RWPE2 (cell line): ENCODE measurements around the gene ATP6V0B.

ENCODE experiments used
- ATAC-seq: fragments of 200-7000 bp; cut with Tn5 transposase; 3 replicates; pipeline ENCODE4 v1.9.1; 2021; ENCODE audit warnings: low read depth
- DNase-seq: peaks from one replicate; pipeline ENCODE4 v3.0.0-alpha.2; 2020; ENCODE audit warnings: low spot score
- H3K27ac ChIP-seq: fragments of 450-650 bp; 2 replicates; pipeline ENCODE4 v1.5.1; 2017; ENCODE audit warnings: mild to moderate bottlenecking; ENCODE audit not compliant: poor library complexity, severe bottlenecking
- H3K27me3 ChIP-seq: fragments of 250-450 bp; sonication (Bioruptor Pico); 2 replicates; pipeline ENCODE4 v1.5.1; 2021; ENCODE audit warnings: mild to moderate bottlenecking, moderate library complexity; ENCODE audit not compliant: insufficient read depth, poor library complexity, severe bottlenecking
- H3K36me3 ChIP-seq: fragments of 250-450 bp; sonication (Bioruptor Pico); 2 replicates; pipeline ENCODE4 v1.5.1; 2020; ENCODE audit warnings: low read depth, mild to moderate bottlenecking, moderate library complexity
- H3K4me1 ChIP-seq: fragments of 250-450 bp; sonication (Bioruptor Pico); 2 replicates; pipeline ENCODE4 v1.5.1; 2021; ENCODE audit warnings: mild to moderate bottlenecking, moderate library complexity; ENCODE audit not compliant: insufficient read depth, poor library complexity, severe bottlenecking
- H3K4me3 ChIP-seq: fragments of 250-450 bp; sonication (Bioruptor Pico); 2 replicates; pipeline ENCODE4 v1.5.1; 2021; ENCODE audit warnings: mild to moderate bottlenecking, moderate library complexity; ENCODE audit not compliant: severe bottlenecking
- H3K9me3 ChIP-seq: fragments of 250-450 bp; sonication (Bioruptor Pico); 2 replicates; pipeline ENCODE4 v1.5.1; 2021; ENCODE audit warnings: mild to moderate bottlenecking, moderate library complexity; ENCODE audit not compliant: severe bottlenecking
- TF ChIP-seq, protein P1 (sequence below): fragments of 450-650 bp; IDR thresholded peaks from one replicate; pipeline ENCODE4 v1.5.1; 2017; ENCODE audit warnings: mild to moderate bottlenecking, moderate library complexity; ENCODE audit not compliant: poor library complexity, severe bottlenecking

Gene ATP6V0B

DNA sequence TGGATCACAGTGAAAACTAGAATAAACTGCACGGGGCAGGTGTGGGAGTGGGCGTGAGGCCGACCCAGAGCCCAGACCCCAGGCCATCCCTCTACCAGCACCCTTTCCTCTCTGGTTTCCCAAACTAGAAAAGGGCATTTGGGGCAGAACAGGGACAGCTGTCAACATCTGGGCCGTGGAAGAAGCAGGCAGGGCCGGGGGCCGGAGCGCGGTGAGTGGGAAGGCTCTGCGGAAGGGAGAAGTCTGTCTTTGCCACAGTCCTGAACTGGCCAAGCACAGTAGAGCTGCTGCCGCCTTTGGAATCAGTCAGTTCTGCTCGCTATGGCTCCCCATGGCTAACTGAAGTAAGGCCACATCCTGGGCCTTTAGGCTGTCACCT is 23.2 kb downstream of the ATP6V0B start:
- H3K4me1 ChIP-seq: no peaks in the 10 kb centered on the region
- ATAC-seq (no peak), DNase-seq (no peak)
- no peaks in the 10 kb centered on the region for H3K9me3 ChIP-seq
- H3K27ac ChIP-seq: no peak overlapping the region
- no peak overlapping the region for H3K4me3 ChIP-seq
- TF ChIP-seq, protein P1, sequence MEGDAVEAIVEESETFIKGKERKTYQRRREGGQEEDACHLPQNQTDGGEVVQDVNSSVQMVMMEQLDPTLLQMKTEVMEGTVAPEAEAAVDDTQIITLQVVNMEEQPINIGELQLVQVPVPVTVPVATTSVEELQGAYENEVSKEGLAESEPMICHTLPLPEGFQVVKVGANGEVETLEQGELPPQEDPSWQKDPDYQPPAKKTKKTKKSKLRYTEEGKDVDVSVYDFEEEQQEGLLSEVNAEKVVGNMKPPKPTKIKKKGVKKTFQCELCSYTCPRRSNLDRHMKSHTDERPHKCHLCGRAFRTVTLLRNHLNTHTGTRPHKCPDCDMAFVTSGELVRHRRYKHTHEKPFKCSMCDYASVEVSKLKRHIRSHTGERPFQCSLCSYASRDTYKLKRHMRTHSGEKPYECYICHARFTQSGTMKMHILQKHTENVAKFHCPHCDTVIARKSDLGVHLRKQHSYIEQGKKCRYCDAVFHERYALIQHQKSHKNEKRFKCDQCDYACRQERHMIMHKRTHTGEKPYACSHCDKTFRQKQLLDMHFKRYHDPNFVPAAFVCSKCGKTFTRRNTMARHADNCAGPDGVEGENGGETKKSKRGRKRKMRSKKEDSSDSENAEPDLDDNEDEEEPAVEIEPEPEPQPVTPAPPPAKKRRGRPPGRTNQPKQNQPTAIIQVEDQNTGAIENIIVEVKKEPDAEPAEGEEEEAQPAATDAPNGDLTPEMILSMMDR: no peak
- no peaks in the 10 kb centered on the region for H3K27me3 ChIP-seq
- H3K36me3 ChIP-seq: no peaks in the 10 kb centered on the region

DNA sequence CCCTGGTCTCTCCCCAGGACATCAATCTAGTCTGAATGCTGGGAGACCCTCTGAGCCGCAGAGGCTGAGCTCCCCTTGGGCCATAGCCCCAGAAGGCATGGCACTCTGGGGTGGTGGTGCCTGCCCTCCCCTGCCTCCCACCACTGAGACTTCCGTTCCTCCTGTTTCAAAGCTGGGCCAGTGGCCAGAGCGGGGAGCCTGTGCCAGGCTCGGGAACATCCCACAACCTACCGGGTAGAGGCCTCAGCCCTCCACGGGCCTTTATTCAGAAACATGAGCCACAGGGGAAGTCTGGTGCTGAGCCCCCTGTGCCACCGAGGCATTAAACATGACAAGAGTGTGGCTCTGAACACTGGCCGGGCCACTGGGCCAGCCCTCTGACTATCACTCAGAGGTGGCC is 24.7 kb downstream of the ATP6V0B start:
- ATAC-seq (no peak), DNase-seq (no peak)
- Histone ChIP-seq H3K9me3 (no peaks in the 10 kb centered on the region), H3K27ac (no peak overlapping the region), H3K36me3 (peaks cover 2% of the 10 kb centered on the region; the same call in 1 of the 2 replicates), H3K4me3 (no peak overlapping the region), H3K27me3 (no peaks in the 10 kb centered on the region), H3K4me1 (no peaks in the 10 kb centered on the region)
- TF ChIP-seq, protein P1: no peak

DNA sequence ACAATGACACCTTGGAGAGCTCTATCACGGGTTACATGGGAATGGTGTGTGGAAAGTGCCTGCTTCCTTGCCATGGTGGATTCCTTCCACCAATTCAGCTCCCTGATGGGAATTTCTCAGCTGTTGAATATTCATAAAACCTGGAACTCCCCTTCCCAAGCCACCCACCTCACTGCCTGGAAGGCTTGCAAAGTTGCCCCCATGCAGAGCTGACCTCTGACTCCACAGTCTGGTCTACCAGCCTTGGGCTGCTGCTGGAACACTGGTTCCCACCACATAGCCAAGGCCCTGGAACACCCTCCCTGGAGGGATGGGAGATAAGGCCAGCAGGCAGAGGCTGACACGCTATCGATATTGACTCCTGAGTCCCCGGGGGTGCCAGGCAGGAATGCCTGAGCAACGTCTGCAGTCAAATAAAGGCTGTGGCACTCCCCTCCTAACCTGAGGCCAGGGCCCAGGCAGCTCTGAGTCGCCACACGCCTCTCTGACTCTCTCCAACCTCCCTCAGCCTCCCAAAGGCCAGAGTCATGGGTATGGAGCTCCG is 25.4 kb downstream of the ATP6V0B start:
- Histone ChIP-seq H3K4me1 (no peaks in the 10 kb centered on the region), H3K36me3 (peaks cover 8% of the 10 kb centered on the region; the same call in 1 of the 2 replicates), H3K9me3 (no peaks in the 10 kb centered on the region), H3K27ac (no peak overlapping the region), H3K27me3 (no peaks in the 10 kb centered on the region), H3K4me3 (no peak overlapping the region)
- TF ChIP-seq, protein P1: no peak
- DNase-seq (no peak), ATAC-seq (no peak)

DNA sequence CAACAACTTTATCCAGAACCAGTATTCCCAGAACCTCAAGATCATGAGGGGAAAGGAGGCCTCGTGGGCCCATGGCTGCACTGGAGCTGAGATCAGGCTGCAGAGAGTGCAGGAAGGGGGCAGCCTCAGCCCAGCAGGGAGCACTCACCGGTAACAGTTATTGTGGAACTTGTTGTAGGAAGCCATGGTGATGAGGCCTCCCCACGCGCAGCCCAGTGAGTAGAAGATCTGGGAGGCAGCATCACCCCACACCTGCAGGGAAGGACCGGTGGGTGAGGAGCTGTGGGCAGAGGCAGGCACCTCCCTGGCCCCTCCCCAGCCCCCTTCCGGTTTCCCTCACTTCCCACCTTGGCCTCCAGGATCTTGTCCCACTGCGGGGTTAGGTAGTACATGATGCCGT is 27.4 kb downstream of the ATP6V0B start:
- H3K27me3 ChIP-seq: no peaks in the 10 kb centered on the region
- no peak for DNase-seq
- TF ChIP-seq, protein P1: no peak
- peaks cover 13% of the 10 kb centered on the region; the same call in 1 of the 2 replicates for H3K36me3 ChIP-seq
- H3K27ac ChIP-seq: no peak overlapping the region
- no peaks in the 10 kb centered on the region for H3K4me1 ChIP-seq
- no peak overlapping the region for H3K4me3 ChIP-seq
- no peaks in the 10 kb centered on the region for H3K9me3 ChIP-seq
- ATAC-seq: no peak

DNA sequence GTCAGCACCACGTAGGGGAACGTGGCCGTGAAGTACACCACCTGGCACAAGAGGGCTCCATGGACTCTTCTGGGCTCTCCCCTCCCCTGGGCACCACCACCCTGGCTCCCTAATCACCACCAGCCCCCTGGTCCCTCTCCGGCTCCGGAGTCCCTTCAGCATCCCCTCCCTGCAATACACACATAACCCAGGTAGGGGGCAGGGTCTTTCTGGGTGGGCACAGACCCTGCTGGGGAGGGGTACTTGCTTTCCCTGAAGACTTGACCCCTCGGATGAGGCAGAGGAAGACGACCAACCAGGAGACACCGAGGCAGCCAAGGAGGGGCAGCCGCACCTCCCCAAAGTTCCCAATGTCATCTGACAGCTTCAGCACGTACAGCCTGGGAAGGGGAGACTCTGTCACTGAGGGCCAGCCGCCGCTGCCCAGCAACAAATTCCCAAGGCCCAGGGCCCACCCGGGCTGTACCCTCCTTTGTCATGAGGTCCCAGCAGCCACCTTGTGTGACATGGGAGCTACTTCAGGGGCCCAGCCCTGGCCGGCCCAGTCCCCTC is 27.9 kb downstream of the ATP6V0B start:
- TF ChIP-seq, protein P1: no peak
- Histone ChIP-seq H3K9me3 (no peaks in the 10 kb centered on the region), H3K4me1 (no peaks in the 10 kb centered on the region), H3K27ac (no peak overlapping the region), H3K27me3 (no peaks in the 10 kb centered on the region), H3K36me3 (peaks cover 13% of the 10 kb centered on the region; the same call in 1 of the 2 replicates), H3K4me3 (no peak overlapping the region)
- ATAC-seq (no peak), DNase-seq (no peak)
